Measurements from ENCODE around the gene ZCCHC4.

DNA sequence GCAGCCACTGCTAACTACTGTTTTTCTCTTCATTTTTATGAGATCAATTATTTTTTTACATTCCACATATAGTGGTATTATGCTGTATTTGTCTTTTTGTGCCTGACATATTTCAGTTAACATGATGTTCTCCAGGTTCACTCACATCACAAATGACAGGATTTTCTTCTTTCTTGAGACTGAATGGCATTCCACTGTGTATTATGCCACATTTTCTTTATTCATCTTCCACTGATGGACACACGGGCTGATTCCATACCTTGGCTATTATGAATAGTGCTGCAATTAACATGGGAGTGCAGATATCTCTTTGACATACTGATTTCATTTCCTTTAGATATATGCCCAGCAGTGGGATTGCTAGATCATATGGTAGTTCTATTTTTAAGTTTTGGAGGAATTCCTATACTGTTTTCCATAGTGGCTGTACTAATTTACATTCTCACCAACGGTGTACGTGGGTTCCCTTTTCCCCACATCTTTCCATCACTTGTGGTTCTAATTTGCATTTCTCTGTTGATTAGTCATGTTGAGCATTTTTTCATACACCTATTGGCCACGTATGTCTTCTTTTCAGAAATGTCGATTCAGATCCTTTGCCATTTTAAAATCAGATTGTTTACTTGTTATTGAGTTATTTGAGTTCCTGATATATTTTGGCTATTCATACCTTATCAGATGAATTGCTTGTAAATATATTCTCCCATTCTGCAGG lies 14.9 kb upstream of the ZCCHC4 start:
- no peak for TF ChIP-seq NFIC (IDR thresholded peaks at IDR 0.05)
- no peak for TF ChIP-seq TEAD4 (IDR thresholded peaks at IDR 0.05)
- TF ChIP-seq EP300 (IDR thresholded peaks at IDR 0.05; ENCODE audit: borderline replicate concordance): no peak
- TF ChIP-seq RAD21 (IDR thresholded peaks at IDR 0.05; ENCODE audit: low read depth): no peak
- TF ChIP-seq TCF12 (IDR thresholded peaks at IDR 0.05; ENCODE audit: low read depth): no peak
- TF ChIP-seq, protein P1, sequence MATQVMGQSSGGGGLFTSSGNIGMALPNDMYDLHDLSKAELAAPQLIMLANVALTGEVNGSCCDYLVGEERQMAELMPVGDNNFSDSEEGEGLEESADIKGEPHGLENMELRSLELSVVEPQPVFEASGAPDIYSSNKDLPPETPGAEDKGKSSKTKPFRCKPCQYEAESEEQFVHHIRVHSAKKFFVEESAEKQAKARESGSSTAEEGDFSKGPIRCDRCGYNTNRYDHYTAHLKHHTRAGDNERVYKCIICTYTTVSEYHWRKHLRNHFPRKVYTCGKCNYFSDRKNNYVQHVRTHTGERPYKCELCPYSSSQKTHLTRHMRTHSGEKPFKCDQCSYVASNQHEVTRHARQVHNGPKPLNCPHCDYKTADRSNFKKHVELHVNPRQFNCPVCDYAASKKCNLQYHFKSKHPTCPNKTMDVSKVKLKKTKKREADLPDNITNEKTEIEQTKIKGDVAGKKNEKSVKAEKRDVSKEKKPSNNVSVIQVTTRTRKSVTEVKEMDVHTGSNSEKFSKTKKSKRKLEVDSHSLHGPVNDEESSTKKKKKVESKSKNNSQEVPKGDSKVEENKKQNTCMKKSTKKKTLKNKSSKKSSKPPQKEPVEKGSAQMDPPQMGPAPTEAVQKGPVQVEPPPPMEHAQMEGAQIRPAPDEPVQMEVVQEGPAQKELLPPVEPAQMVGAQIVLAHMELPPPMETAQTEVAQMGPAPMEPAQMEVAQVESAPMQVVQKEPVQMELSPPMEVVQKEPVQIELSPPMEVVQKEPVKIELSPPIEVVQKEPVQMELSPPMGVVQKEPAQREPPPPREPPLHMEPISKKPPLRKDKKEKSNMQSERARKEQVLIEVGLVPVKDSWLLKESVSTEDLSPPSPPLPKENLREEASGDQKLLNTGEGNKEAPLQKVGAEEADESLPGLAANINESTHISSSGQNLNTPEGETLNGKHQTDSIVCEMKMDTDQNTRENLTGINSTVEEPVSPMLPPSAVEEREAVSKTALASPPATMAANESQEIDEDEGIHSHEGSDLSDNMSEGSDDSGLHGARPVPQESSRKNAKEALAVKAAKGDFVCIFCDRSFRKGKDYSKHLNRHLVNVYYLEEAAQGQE (IDR thresholded peaks at IDR 0.05; ENCODE audit: low read depth): no peak
- TF ChIP-seq, protein P2, sequence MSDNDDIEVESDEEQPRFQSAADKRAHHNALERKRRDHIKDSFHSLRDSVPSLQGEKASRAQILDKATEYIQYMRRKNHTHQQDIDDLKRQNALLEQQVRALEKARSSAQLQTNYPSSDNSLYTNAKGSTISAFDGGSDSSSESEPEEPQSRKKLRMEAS (IDR thresholded peaks at IDR 0.05): no peak
- no peak for TF ChIP-seq FOXM1 (IDR thresholded peaks at IDR 0.05; ENCODE audit: borderline replicate concordance, low read depth)
- no peak for TF ChIP-seq CREB1 (IDR thresholded peaks at IDR 0.05; ENCODE audit: low read depth)
- no peak for TF ChIP-seq ZBTB7A (IDR thresholded peaks at IDR 0.05; ENCODE audit: low read depth)
- no peak for TF ChIP-seq EGR1 (IDR thresholded peaks at IDR 0.05)
- TF ChIP-seq, protein P3, sequence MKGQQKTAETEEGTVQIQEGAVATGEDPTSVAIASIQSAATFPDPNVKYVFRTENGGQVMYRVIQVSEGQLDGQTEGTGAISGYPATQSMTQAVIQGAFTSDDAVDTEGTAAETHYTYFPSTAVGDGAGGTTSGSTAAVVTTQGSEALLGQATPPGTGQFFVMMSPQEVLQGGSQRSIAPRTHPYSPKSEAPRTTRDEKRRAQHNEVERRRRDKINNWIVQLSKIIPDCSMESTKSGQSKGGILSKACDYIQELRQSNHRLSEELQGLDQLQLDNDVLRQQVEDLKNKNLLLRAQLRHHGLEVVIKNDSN (IDR thresholded peaks at IDR 0.05): no peak
- TF ChIP-seq TAF1 (IDR thresholded peaks at IDR 0.05; ENCODE audit: low read depth): no peak
